IPS-18a (cell line): ENCODE measurements around the gene RAMP3.
"Not testable (repeated sequence)": the region's sequence is repeated elsewhere in the genome, so short reads cannot be mapped to it uniquely, and the experiment has no call there.

ENCODE experiments used
- H3K27ac ChIP-seq: one replicate; pipeline ENCODE4 v1.5.1; 2013; ENCODE audit warnings: low read length
- H3K27me3 ChIP-seq: one replicate; pipeline ENCODE4 v1.6.1; 2013; ENCODE audit warnings: mild to moderate bottlenecking, low read length; ENCODE audit not compliant: control insufficient read depth, insufficient read depth
- H3K36me3 ChIP-seq: one replicate; pipeline ENCODE4 v1.6.1; 2013; ENCODE audit warnings: low read depth, low read length; ENCODE audit not compliant: control insufficient read depth
- H3K4me1 ChIP-seq: one replicate; pipeline ENCODE4 v1.6.1; 2013; ENCODE audit warnings: low read depth, low read length; ENCODE audit not compliant: control insufficient read depth
- H3K4me3 ChIP-seq: one replicate; pipeline ENCODE4 v1.5.1; 2013; ENCODE audit warnings: low read length
- H3K9ac ChIP-seq: one replicate; pipeline ENCODE4 v1.6.1; 2013; ENCODE audit warnings: mild to moderate bottlenecking, low read length, moderate library complexity
- H3K9me3 ChIP-seq: one replicate; pipeline ENCODE4 v1.6.1; 2013; ENCODE audit warnings: low read depth, low read length; ENCODE audit not compliant: control insufficient read depth

Gene RAMP3

GRCh38 chr7:45191396-45191795 lies 33.8 kb downstream of the RAMP3 start:
- Histone ChIP-seq H3K9me3 (no peaks in the 10 kb centered on the region), H3K9ac (no peak overlapping the region), H3K4me3 (no peak overlapping the region)

GRCh38 chr7:45192621-45193041 lies 35.0 kb downstream of the RAMP3 start:
- Histone ChIP-seq H3K36me3 (no peaks in the 10 kb centered on the region), H3K4me3 (no peak overlapping the region), H3K27me3 (no peaks in the 10 kb centered on the region)

More at GRCh38 chr7:45191396-45191795, 33.8 kb downstream of the RAMP3 start:
- H3K4me1 ChIP-seq, result no peaks in the 10 kb centered on the region
- no peak overlapping the region for H3K27ac ChIP-seq
- H3K27me3 ChIP-seq, result no peaks in the 10 kb centered on the region
- no peaks in the 10 kb centered on the region for H3K36me3 ChIP-seq

GRCh38 chr7:45193828-45194227 lies 36.2 kb downstream of the RAMP3 start:
- no peaks in the 10 kb centered on the region for H3K27me3 ChIP-seq
- no peak overlapping the region for H3K27ac ChIP-seq
- H3K9me3 ChIP-seq, result no peaks in the 10 kb centered on the region
- H3K36me3 ChIP-seq, result no peaks in the 10 kb centered on the region
- H3K4me1 ChIP-seq, result no peaks in the 10 kb centered on the region
- no peak overlapping the region for H3K9ac ChIP-seq
- H3K4me3 ChIP-seq, result no peak overlapping the region

More at GRCh38 chr7:45192621-45193041, 35.0 kb downstream of the RAMP3 start:
- H3K9ac ChIP-seq, result no peak overlapping the region
- H3K9me3 ChIP-seq, result no peaks in the 10 kb centered on the region
- no peaks in the 10 kb centered on the region for H3K4me1 ChIP-seq
- no peak overlapping the region for H3K27ac ChIP-seq

- Histone ChIP-seq H3K4me3 (no peak overlapping the region), H3K27ac (no peak overlapping the region), H3K9me3 (no peaks in the 10 kb centered on the region), H3K4me1 (no peaks in the 10 kb centered on the region), H3K27me3 (no peaks in the 10 kb centered on the region), H3K36me3 (no peaks in the 10 kb centered on the region), H3K9ac (no peak overlapping the region)
These were observed 38.8 kb downstream of the RAMP3 start for GRCh38 chr7:45196374-45196773.

GRCh38 chr7:45197461-45197860 lies 39.9 kb downstream of the RAMP3 start:
- Histone ChIP-seq H3K9ac (no peak overlapping the region), H3K36me3 (no peaks in the 10 kb centered on the region), H3K27me3 (no peaks in the 10 kb centered on the region), H3K9me3 (no peaks in the 10 kb centered on the region), H3K27ac (no peak overlapping the region), H3K4me3 (no peak overlapping the region), H3K4me1 (no peaks in the 10 kb centered on the region)

- H3K27me3 ChIP-seq, result no peaks in the 10 kb centered on the region
- no peak overlapping the region for H3K27ac ChIP-seq
- H3K9ac ChIP-seq, result no peak overlapping the region
- no peaks in the 10 kb centered on the region for H3K9me3 ChIP-seq
- H3K4me1 ChIP-seq, result no peaks in the 10 kb centered on the region
- H3K36me3 ChIP-seq, result no peaks in the 10 kb centered on the region
- H3K4me3 ChIP-seq, result no peak overlapping the region
These were observed 41.4 kb downstream of the RAMP3 start for GRCh38 chr7:45198986-45199385.

- Histone ChIP-seq H3K27ac (no peak overlapping the region), H3K4me1 (no peaks in the 10 kb centered on the region), H3K4me3 (no peak overlapping the region), H3K9me3 (no peaks in the 10 kb centered on the region), H3K27me3 (no peaks in the 10 kb centered on the region), H3K36me3 (no peaks in the 10 kb centered on the region), H3K9ac (no peak overlapping the region)
These were observed 41.9 kb downstream of the RAMP3 start for GRCh38 chr7:45199506-45199905.

- no peaks in the 10 kb centered on the region for H3K36me3 ChIP-seq
- H3K27me3 ChIP-seq, result no peaks in the 10 kb centered on the region
- no peak overlapping the region for H3K4me3 ChIP-seq
- no peak overlapping the region for H3K9ac ChIP-seq
- no peaks in the 10 kb centered on the region for H3K9me3 ChIP-seq
- no peak overlapping the region for H3K27ac ChIP-seq
- no peaks in the 10 kb centered on the region for H3K4me1 ChIP-seq
These were observed 45.0 kb downstream of the RAMP3 start for GRCh38 chr7:45202625-45203024.

- Histone ChIP-seq H3K27me3 (no peaks in the 10 kb centered on the region), H3K9me3 (no peaks in the 10 kb centered on the region), H3K4me3 (no peak overlapping the region), H3K9ac (no peak overlapping the region), H3K27ac (no peak overlapping the region), H3K36me3 (no peaks in the 10 kb centered on the region), H3K4me1 (no peaks in the 10 kb centered on the region)
These were observed 45.4 kb downstream of the RAMP3 start for GRCh38 chr7:45203036-45203435.

GRCh38 chr7:45203459-45203858 lies 45.9 kb downstream of the RAMP3 start:
- Histone ChIP-seq H3K9me3 (no peaks in the 10 kb centered on the region), H3K4me3 (no peak overlapping the region), H3K27ac (no peak overlapping the region), H3K27me3 (no peaks in the 10 kb centered on the region), H3K4me1 (no peaks in the 10 kb centered on the region), H3K9ac (no peak overlapping the region), H3K36me3 (no peaks in the 10 kb centered on the region)

GRCh38 chr7:45203936-45204445 lies 46.4 kb downstream of the RAMP3 start:
- Histone ChIP-seq H3K27me3 (no peaks in the 10 kb centered on the region), H3K9ac (no peak overlapping the region), H3K9me3 (no peaks in the 10 kb centered on the region), H3K36me3 (no peaks in the 10 kb centered on the region), H3K4me3 (no peak overlapping the region), H3K27ac (no peak overlapping the region), H3K4me1 (no peaks in the 10 kb centered on the region)

- H3K4me1 ChIP-seq, H3K9ac ChIP-seq, H3K4me3 ChIP-seq, H3K36me3 ChIP-seq, H3K27ac ChIP-seq, H3K27me3 ChIP-seq, H3K9me3 ChIP-seq: not testable (repeated sequence)
These were observed 48.7 kb downstream of the RAMP3 start for GRCh38 chr7:45206266-45206665.
